Endodermal cell (in vitro differentiated cells): Measurements from ENCODE around the gene GNAT1. TPM values are rescaled to one million over a fixed set of nuclear protein-coding genes. Genes with fewer than 3 reads are reported as not detected.

Experiments used
- DNase-seq: peaks from one replicate; pipeline ENCODE4 v3.0.0-alpha.2; 2017
- H3K27ac ChIP-seq: 2 replicates; pipeline ENCODE4 v1.5.1; 2013; ENCODE audit warnings: mild to moderate bottlenecking, low read depth, low read length, moderate library complexity
- H3K27me3 ChIP-seq: 2 replicates; pipeline ENCODE4 v1.6.1; 2013; ENCODE audit warnings: mild to moderate bottlenecking, low read length, moderate library complexity; ENCODE audit not compliant: insufficient read depth, control insufficient read depth, poor library complexity, severe bottlenecking
- H3K36me3 ChIP-seq: 2 replicates; pipeline ENCODE4 v1.7.0; 2013; ENCODE audit warnings: mild to moderate bottlenecking, low read length, moderate library complexity; ENCODE audit not compliant: control insufficient read depth, insufficient read depth
- H3K4me1 ChIP-seq: one replicate; pipeline ENCODE4 v1.7.0; 2013; ENCODE audit warnings: low read length; ENCODE audit not compliant: control insufficient read depth, insufficient read depth
- H3K4me3 ChIP-seq: 2 replicates; pipeline ENCODE4 v1.5.1; 2013; ENCODE audit warnings: mild to moderate bottlenecking, low read length, moderate library complexity
- H3K9ac ChIP-seq: 2 replicates; pipeline ENCODE4 v1.6.1; 2013; ENCODE audit warnings: mild to moderate bottlenecking, low read length, moderate library complexity; ENCODE audit not compliant: poor library complexity, severe bottlenecking; ENCODE audit errors: extremely low read depth
- H3K9me3 ChIP-seq: 2 replicates; pipeline ENCODE4 v1.6.1; 2013; ENCODE audit warnings: mild to moderate bottlenecking, low read length, moderate library complexity; ENCODE audit not compliant: control insufficient read depth
- H3K27ac Mint-ChIP-seq: 2 replicates; pipeline ENCODE4 v1.8.0; 2020; ENCODE audit warnings: mixed read lengths
- H3K27me3 Mint-ChIP-seq: 2 replicates; pipeline ENCODE4 v1.8.0; 2021; ENCODE audit warnings: mild to moderate bottlenecking, mixed read lengths; ENCODE audit not compliant: insufficient read depth
- H3K36me3 Mint-ChIP-seq: 2 replicates; pipeline ENCODE4 v1.8.0; 2020; ENCODE audit warnings: low read depth, mixed read lengths
- H3K4me1 Mint-ChIP-seq: 2 replicates; pipeline ENCODE4 v1.8.0; 2020; ENCODE audit warnings: mixed read lengths
- H3K4me3 Mint-ChIP-seq: 2 replicates; pipeline ENCODE4 v1.8.0; 2020; ENCODE audit warnings: mild to moderate bottlenecking, moderate library complexity, mixed read lengths
- H3K9me3 Mint-ChIP-seq: 2 replicates; pipeline ENCODE4 v1.8.0; 2020; ENCODE audit warnings: mild to moderate bottlenecking, mixed read lengths
- WGBS, 2 experiments: methylation state at CpG; one replicate each; pipeline versions ENCODE4 v1.1.5 to v1.1.7; 2013; ENCODE audit warnings: missing lambda C conversion rate in 2 of 2, mixed read lengths in 1 of 2; ENCODE audit not compliant: insufficient coverage in 1 of 2, insufficient read length in 1 of 2; 5-methylcytosine and 5-hydroxymethylcytosine counted together
- total RNA-seq, 2 donors: library from RNA; stranded (reverse); fragmentation: NEBNext Ultra II Directional in 1 of 2; extraction: Animal tissue kit (Norgen Biotek cat#: 25700) in 1 of 2; gene quantifications; 2 replicates in 1 of 2; 3 replicates in 1 of 2; pipeline ENCODE4 v1.2.1, GENCODE V29; 2021
- TF ChIP-seq, protein P1 (sequence below): fragments of 200-600 bp; sonication (generic); conservative IDR thresholded peaks from 2 replicates; pipeline ENCODE4 v1.5.0; 2021; ENCODE audit warnings: antibody characterized with exemption, mild to moderate bottlenecking

The GNAT1 gene
- total RNA-seq, 2 donors from 2014 or later, result 0.42 to 1.2 TPM

DNA sequence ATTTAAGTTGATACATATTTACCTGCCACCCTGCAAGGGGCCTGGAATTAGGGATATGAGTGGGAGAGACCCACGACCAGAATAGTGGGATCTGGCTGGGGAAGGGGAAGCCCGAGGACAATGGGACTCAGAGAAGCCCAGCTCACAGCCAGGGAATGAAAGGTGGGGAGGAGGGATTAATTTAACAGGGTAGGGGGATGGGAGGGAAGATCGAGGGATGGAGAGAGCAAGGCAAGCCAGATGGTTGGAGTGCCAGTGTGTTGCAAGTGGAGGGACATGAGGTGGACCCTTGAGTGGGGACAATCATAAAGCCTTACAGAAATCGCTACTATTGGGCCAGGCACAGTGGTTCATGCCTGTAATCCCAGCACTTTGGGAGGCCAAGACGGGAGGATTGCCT lies 40.2 kb downstream of the GNAT1 start:
- Mint-ChIP-seq H3K36me3 (no peaks in the 10 kb centered on the region), H3K27me3 (peaks cover 5% of the 10 kb centered on the region), H3K4me3 (no peak overlapping the region), H3K9me3 (no peaks in the 10 kb centered on the region), H3K27ac (no peak overlapping the region), H3K4me1 (peaks cover 16% of the 10 kb centered on the region)
- TF ChIP-seq, protein P1, sequence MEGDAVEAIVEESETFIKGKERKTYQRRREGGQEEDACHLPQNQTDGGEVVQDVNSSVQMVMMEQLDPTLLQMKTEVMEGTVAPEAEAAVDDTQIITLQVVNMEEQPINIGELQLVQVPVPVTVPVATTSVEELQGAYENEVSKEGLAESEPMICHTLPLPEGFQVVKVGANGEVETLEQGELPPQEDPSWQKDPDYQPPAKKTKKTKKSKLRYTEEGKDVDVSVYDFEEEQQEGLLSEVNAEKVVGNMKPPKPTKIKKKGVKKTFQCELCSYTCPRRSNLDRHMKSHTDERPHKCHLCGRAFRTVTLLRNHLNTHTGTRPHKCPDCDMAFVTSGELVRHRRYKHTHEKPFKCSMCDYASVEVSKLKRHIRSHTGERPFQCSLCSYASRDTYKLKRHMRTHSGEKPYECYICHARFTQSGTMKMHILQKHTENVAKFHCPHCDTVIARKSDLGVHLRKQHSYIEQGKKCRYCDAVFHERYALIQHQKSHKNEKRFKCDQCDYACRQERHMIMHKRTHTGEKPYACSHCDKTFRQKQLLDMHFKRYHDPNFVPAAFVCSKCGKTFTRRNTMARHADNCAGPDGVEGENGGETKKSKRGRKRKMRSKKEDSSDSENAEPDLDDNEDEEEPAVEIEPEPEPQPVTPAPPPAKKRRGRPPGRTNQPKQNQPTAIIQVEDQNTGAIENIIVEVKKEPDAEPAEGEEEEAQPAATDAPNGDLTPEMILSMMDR, result no peak
- Histone ChIP-seq H3K27me3 (no peaks in the 10 kb centered on the region), H3K4me1 (no peaks in the 10 kb centered on the region), H3K36me3 (no peaks in the 10 kb centered on the region), H3K9me3 (no peaks in the 10 kb centered on the region), H3K9ac (no peak overlapping the region), H3K27ac (no peak overlapping the region), H3K4me3 (no peak overlapping the region)
- DNase-seq, result no peak
- WGBS, 2 experiments, result 73 to 76% methylated on average over 4 to 5 of the region's 5 CpGs

DNA sequence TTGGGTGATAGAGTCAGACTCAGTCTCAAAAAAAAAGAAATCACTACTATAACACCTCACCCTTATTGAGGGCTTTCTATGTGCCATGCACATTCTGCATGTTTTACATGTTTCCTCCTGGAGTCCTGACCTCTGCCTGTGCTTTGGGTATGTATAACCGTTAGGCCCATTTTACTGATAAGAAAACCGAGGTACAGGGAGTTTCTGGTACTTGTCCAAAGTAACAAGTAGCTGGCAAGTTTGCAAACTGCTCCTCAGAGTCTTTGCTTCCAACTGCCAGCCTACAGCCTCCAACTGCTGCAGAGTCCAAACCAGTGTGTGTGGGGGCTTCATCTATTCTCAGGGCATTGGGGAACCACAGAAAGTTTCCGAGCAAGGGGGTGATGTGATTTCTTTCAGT lies 40.9 kb downstream of the GNAT1 start:
- Histone ChIP-seq H3K4me1 (no peaks in the 10 kb centered on the region), H3K4me3 (no peak overlapping the region), H3K9ac (no peak overlapping the region), H3K27me3 (no peaks in the 10 kb centered on the region), H3K27ac (no peak overlapping the region), H3K36me3 (no peaks in the 10 kb centered on the region), H3K9me3 (no peaks in the 10 kb centered on the region)
- TF ChIP-seq, protein P1, result no peak
- Mint-ChIP-seq H3K4me1 (peaks cover 19% of the 10 kb centered on the region), H3K4me3 (no peak overlapping the region), H3K27me3 (no peaks in the 10 kb centered on the region), H3K27ac (no peak overlapping the region), H3K36me3 (no peaks in the 10 kb centered on the region), H3K9me3 (no peaks in the 10 kb centered on the region)
- 96 to 97% methylated on average over 3 of the region's 3 CpGs for WGBS, 2 experiments
- DNase-seq, result no peak

DNA sequence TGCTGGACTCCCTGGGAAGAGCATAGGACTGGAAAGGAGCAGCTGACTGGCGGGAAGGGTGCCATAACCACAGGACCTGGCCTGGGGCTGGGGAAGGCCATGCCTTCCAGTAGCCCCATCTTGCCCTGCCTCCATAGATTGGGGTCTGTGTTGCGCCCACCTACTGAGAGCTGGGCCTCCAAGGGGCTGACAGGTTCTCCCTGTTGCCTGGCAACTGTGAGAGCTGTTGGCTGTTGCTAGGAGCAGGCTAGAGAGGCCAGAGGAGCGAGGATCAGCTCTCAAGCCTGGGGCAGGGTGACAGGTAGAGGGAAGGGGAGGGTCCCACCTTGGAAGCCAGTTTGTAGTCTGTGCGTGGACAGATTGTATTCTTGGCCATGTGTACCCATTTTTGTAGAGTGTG lies 41.8 kb downstream of the GNAT1 start:
- WGBS, 2 experiments, result 87 to 90% methylated on average over 2 to 4 of the region's 4 CpGs
- no peak overlapping the region for H3K9ac ChIP-seq
- Mint-ChIP-seq H3K27ac (peak overlapping the region; percentile 6), H3K4me3 (no peak overlapping the region), H3K4me1 (peaks cover 22% of the 10 kb centered on the region), H3K27me3 (no peaks in the 10 kb centered on the region), H3K36me3 (no peaks in the 10 kb centered on the region), H3K9me3 (no peaks in the 10 kb centered on the region)
- no peak for DNase-seq
- H3K36me3 ChIP-seq, result no peaks in the 10 kb centered on the region
- H3K27ac ChIP-seq, result peak overlapping the region; percentile 74
- no peak overlapping the region for H3K4me3 ChIP-seq
- H3K4me1 ChIP-seq, result peaks cover under 1% of the 10 kb centered on the region
- no peaks in the 10 kb centered on the region for H3K9me3 ChIP-seq
- TF ChIP-seq, protein P1, result no peak
- H3K27me3 ChIP-seq, result no peaks in the 10 kb centered on the region
